A204.1 (cell line): Measurements from ENCODE around the gene IGFBP2.

Experiments
- FAIRE-seq: peaks from 2 replicates; lab custom pipeline; 2012; peaks lifted over from hg19 to GRCh38; lab: Jason Lieb, UNC

Gene IGFBP2

GRCh38 chr2:216687111-216687510, 53.9 kb downstream of the IGFBP2 start:
- FAIRE-seq: no peak

GRCh38 chr2:216687646-216688045, 54.4 kb downstream of the IGFBP2 start:
- FAIRE-seq: no peak

GRCh38 chr2:216688731-216689340, 55.6 kb downstream of the IGFBP2 start:
- FAIRE-seq: no peak

GRCh38 chr2:216689397-216689796, 56.2 kb downstream of the IGFBP2 start:
- FAIRE-seq: no peak

GRCh38 chr2:216690456-216690852, 57.2 kb downstream of the IGFBP2 start:
- no peak for FAIRE-seq

- no peak for FAIRE-seq
These were observed 57.9 kb downstream of the IGFBP2 start for GRCh38 chr2:216690853-216691741.

GRCh38 chr2:216692636-216693413, 59.6 kb downstream of the IGFBP2 start:
- no peak for FAIRE-seq

- no peak for FAIRE-seq
These were observed 60.3 kb downstream of the IGFBP2 start for GRCh38 chr2:216693414-216694080.

- FAIRE-seq: no peak
These were observed 61.0 kb downstream of the IGFBP2 start for GRCh38 chr2:216694082-216694825.

GRCh38 chr2:216694826-216695217, 61.6 kb downstream of the IGFBP2 start:
- FAIRE-seq: no peak

- FAIRE-seq: no peak
These were observed 62.2 kb downstream of the IGFBP2 start, which contains the start of gene IGFBP5 for GRCh38 chr2:216695401-216695821. Gene IGFBP5, minus strand, starts transcription at chr2:216695549. Its CDS starts 774 bp downstream, at chr2:216694775.

GRCh38 chr2:216696321-216696720, 63.1 kb downstream of the IGFBP2 start:
- FAIRE-seq: no peak

GRCh38 chr2:216696751-216697560, 63.7 kb downstream of the IGFBP2 start:
- FAIRE-seq: no peak

GRCh38 chr2:216698293-216698692, 65.1 kb downstream of the IGFBP2 start:
- no peak for FAIRE-seq

- peak; percentile 39 for FAIRE-seq
These were observed 65.7 kb downstream of the IGFBP2 start for GRCh38 chr2:216698895-216699294.

GRCh38 chr2:216700088-216700567, 66.9 kb downstream of the IGFBP2 start:
- no peak for FAIRE-seq

- no peak for FAIRE-seq
These were observed 67.6 kb downstream of the IGFBP2 start for GRCh38 chr2:216700781-216701180.

GRCh38 chr2:216701544-216701943, 68.3 kb downstream of the IGFBP2 start:
- FAIRE-seq: no peak

- FAIRE-seq: no peak
These were observed 69.5 kb downstream of the IGFBP2 start for GRCh38 chr2:216702756-216703155.

GRCh38 chr2:216710551-216711301, 77.5 kb downstream of the IGFBP2 start:
- FAIRE-seq: no peak
